Neutrophil (primary cell): ENCODE measurements around the gene ZNF202.

Experiments
- H3K27ac ChIP-seq: fragments of 200-600 bp; sonication (generic); 2 replicates; pipeline ENCODE4 v1.5.1; 2016; ENCODE audit warnings: mild to moderate bottlenecking, moderate library complexity
- H3K27me3 ChIP-seq: fragments of 200-600 bp; sonication (generic); 2 replicates; pipeline ENCODE4 v1.6.0; 2016; ENCODE audit warnings: mild to moderate bottlenecking
- H3K36me3 ChIP-seq: fragments of 200-600 bp; sonication (generic); 2 replicates; pipeline ENCODE4 v1.5.1; 2017
- H3K4me1 ChIP-seq, 2 experiments: fragments of 200-600 bp in 1 of 2; sonication (generic) in 1 of 2; 1 replicate in 1 of 2; 2 replicates in 1 of 2; pipeline versions ENCODE4 v1.5.1 to v1.6.1; 2013 to 2016; ENCODE audit warnings: low read depth in 1 of 2, low read length in 1 of 2, mild to moderate bottlenecking in 1 of 2, moderate library complexity in 1 of 2; ENCODE audit not compliant: control insufficient read depth in 1 of 2, insufficient read depth in 1 of 2
- H3K4me3 ChIP-seq, 2 experiments: fragments of 200-600 bp in 1 of 2; sonication (generic) in 1 of 2; 1 replicate in 1 of 2; 2 replicates in 1 of 2; pipeline ENCODE4 v1.5.1; 2013 to 2016; ENCODE audit warnings: low read depth in 1 of 2, low read length in 1 of 2, mild to moderate bottlenecking in 1 of 2, moderate library complexity in 1 of 2
- H3K9me3 ChIP-seq: fragments of 200-600 bp; sonication (generic); 2 replicates; pipeline ENCODE4 v1.5.1; 2016
- TF ChIP-seq, protein P1 (sequence below): fragments of 200-600 bp; sonication (generic); IDR thresholded peaks from 2 replicates; pipeline ENCODE4 v1.5.1; 2016; ENCODE audit warnings: antibody characterized with exemption

The ZNF202 gene

DNA sequence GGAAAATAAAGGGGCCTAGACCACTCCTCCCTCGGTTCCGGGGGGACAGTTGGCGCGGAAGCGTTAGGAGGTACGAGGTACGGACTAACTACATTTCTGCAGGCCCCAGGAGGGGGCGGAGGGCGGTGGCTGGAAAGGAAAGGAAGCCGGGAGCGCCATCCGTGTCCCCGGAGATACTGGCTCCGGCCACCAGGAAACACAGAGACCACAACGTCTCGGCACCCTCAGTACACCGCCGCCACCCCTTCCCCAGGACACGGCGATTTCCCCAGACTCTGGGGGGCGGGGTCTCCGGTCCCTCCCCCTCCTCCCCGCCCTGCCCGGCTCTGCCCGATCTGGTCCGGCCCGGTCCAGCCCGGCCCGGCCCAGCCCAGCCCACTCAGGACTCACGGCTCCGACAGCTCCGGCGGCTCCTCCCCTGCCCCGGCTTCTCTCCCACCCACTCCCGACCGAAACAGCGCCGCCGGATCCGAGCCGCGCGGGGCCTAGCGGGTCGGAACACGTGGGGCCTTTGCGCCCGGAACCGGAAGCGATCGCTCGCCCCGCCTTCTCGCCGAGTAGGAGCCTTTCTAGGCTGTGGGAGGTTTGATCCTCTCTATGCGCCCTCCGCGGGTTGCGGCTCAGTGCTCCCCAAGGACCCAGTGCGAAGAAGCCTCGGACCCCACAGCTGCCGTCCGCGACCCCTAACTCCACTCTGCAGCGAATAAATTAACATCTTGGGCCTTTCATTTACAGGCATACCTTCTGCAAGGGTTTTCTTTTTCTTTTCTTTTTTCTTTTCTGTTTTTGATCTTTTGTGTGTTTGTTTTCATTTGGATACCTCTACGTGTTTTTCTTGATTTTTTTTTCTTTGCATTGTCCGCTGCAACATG is at the start of gene ZNF202:
Gene ZNF202, minus strand, starts transcription at position 502 of the 872 bp plus-strand sequence. CDS start 10,772 bp downstream, outside the sequence.
- Histone ChIP-seq H3K4me3 (peak within 1 kb of the TSS; percentile 71 to 82), H3K36me3 (no peaks in the 10 kb centered on the region), H3K27me3 (peaks cover 30% of the 10 kb centered on the region), H3K9me3 (no peaks in the 10 kb centered on the region), H3K4me1 (peaks cover 17 to 20% of the 10 kb centered on the region in 2 experiments), H3K27ac (peak within 1 kb of the TSS; percentile 16)
- TF ChIP-seq, protein P1, sequence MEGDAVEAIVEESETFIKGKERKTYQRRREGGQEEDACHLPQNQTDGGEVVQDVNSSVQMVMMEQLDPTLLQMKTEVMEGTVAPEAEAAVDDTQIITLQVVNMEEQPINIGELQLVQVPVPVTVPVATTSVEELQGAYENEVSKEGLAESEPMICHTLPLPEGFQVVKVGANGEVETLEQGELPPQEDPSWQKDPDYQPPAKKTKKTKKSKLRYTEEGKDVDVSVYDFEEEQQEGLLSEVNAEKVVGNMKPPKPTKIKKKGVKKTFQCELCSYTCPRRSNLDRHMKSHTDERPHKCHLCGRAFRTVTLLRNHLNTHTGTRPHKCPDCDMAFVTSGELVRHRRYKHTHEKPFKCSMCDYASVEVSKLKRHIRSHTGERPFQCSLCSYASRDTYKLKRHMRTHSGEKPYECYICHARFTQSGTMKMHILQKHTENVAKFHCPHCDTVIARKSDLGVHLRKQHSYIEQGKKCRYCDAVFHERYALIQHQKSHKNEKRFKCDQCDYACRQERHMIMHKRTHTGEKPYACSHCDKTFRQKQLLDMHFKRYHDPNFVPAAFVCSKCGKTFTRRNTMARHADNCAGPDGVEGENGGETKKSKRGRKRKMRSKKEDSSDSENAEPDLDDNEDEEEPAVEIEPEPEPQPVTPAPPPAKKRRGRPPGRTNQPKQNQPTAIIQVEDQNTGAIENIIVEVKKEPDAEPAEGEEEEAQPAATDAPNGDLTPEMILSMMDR, result no peak

DNA sequence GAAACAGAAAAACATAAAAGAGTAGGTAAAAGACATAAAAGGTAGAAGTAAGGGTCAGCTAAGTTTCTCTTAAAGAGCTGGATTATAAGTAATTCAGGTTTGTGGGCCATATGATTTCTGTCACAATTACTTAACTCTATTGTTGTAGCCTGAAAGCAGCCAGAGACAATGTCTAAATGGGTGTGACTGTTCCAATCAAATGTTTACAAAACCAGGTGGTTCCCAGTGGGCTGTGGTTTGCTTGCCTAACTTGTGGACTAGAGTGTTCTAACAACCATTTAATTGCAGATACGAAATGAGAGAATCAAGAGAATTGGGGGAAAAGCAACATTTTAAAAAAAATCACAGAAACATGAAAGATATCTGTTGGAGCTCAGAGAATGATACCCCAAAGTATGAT is 42.1 kb upstream of the ZNF202 start:
- Histone ChIP-seq H3K9me3 (no peaks in the 10 kb centered on the region), H3K27ac (no peak overlapping the region), H3K27me3 (no peaks in the 10 kb centered on the region), H3K4me1 (no peaks in the 10 kb centered on the region), H3K36me3 (no peaks in the 10 kb centered on the region), H3K4me3 (no peak overlapping the region)
- TF ChIP-seq, protein P1, result no peak

DNA sequence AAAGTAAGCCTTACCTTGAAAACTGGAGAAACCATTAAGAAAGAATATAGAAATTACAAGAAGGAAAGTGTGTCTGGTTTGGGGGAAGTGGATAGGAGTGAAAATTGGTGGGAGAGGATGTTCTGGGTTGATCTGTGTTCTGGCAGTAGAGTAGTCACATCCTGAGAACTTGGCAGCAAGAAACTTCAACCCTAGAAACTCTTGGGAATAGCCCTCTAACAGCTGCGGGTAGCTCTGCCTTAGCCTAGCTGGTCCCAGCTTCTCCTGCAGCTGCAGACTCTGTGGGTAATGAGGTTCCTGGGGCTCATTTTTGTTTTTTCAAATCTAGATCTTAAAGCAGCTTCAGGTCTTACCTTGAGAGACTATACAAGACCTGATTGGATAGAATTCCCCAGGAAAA is 37.1 kb upstream of the ZNF202 start:
- Histone ChIP-seq H3K27me3 (no peaks in the 10 kb centered on the region), H3K4me1 (no peaks in the 10 kb centered on the region), H3K36me3 (no peaks in the 10 kb centered on the region), H3K27ac (no peak overlapping the region), H3K4me3 (no peak overlapping the region), H3K9me3 (no peaks in the 10 kb centered on the region)
- TF ChIP-seq, protein P1, result no peak

DNA sequence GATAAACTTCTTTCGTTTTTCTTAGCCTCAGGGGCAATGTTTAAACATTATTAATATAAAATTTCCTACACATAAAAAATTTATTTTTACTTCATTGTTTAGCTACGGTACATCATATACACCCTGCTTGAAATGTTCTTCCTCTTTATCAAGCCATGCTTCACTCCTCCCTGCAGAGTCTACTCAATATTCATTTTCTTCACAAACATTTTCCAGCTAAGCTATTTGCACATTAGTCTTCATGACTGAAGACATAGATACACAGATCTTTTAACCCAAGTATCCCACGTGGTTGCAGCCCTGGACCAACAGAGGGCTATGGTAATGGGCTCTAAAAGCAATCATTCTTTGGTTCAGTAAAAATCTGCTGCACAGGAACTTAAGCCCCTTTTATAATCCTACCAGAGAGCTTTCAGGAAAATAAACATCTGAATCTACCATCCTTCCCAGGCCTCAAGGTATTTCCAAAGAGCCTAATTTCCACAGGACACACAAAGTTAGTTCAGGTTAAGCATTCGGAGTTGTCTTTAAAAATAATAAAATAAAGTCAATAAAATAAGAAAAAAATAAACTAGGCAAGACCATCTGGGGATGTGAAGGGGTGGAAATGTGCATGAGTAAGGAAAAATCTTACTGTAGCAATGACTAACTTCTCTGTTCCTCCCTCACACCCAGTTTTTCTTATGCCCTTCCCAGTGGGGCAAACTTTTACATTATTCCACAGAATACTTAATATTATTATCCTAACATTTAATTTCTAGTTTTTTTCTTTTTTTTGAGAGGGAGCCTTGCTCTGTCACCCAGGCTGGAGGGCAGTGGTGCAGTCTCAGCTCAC is 34.5 kb upstream of the ZNF202 start:
- Histone ChIP-seq H3K27ac (no peak overlapping the region), H3K36me3 (no peaks in the 10 kb centered on the region), H3K4me3 (no peak overlapping the region), H3K4me1 (no peaks in the 10 kb centered on the region), H3K9me3 (no peaks in the 10 kb centered on the region), H3K27me3 (no peaks in the 10 kb centered on the region)
- TF ChIP-seq, protein P1, result no peak

DNA sequence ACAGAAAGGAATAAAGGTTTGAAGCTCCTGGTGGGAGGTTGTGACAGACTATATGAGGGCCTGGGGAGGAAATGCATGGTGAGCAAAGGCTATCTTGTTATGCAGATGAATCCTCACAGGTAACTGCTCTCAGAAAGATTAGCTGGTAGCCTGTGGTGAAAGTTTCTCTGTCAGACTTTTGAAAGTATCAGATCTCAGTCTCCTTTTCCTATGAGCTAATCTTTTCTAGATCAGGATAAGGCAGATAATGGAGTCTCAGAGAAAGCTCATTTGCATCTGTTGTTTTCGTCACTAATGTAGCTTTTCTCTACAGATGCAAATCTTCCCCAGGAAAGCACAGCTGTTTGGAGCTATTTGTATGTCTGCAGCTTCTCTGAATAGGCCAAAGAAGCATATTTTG is 33.8 kb upstream of the ZNF202 start:
- Histone ChIP-seq H3K4me3 (no peak overlapping the region), H3K9me3 (no peaks in the 10 kb centered on the region), H3K4me1 (no peaks in the 10 kb centered on the region), H3K27me3 (no peaks in the 10 kb centered on the region), H3K27ac (no peak overlapping the region), H3K36me3 (no peaks in the 10 kb centered on the region)
- TF ChIP-seq, protein P1, result no peak
